ENCODE results near the gene EXOC4.
A peak's percentile ranks its signal among the peaks of the same experiment; 100 is the strongest.

The EXOC4 gene

GRCh38 chr7:133491846-133492652, 239.2 kb downstream of the EXOC4 start:
- DNase-seq (ENCODE audit: low read depth) = no peak

GRCh38 chr7:133497061-133497460, 244.2 kb downstream of the EXOC4 start:
- no peak for DNase-seq (ENCODE audit: low read depth)

GRCh38 chr7:133501771-133502170, 248.9 kb downstream of the EXOC4 start:
- DNase-seq (ENCODE audit: low read depth) = no peak

GRCh38 chr7:133502498-133502897, 249.6 kb downstream of the EXOC4 start:
- DNase-seq (ENCODE audit: low read depth) = no peak

GRCh38 chr7:133502972-133503371, 250.1 kb downstream of the EXOC4 start:
- DNase-seq (ENCODE audit: low read depth) = no peak

- no peak for DNase-seq (ENCODE audit: low read depth)
Observed at GRCh38 chr7:133504825-133505224, 251.9 kb downstream of the EXOC4 start.

GRCh38 chr7:133509822-133510221, 256.9 kb downstream of the EXOC4 start:
- no peak for DNase-seq (ENCODE audit: low read depth)

GRCh38 chr7:133510326-133511055, 257.6 kb downstream of the EXOC4 start:
- DNase-seq (ENCODE audit: low read depth) = no peak

GRCh38 chr7:133511252-133511651, 258.4 kb downstream of the EXOC4 start:
- DNase-seq (ENCODE audit: low read depth) = no peak

- no peak for DNase-seq (ENCODE audit: low read depth)
Observed at GRCh38 chr7:133511708-133512107, 258.8 kb downstream of the EXOC4 start.

- peak; percentile 89 for DNase-seq (ENCODE audit: low read depth)
Observed at GRCh38 chr7:133512560-133512959, 259.7 kb downstream of the EXOC4 start.

GRCh38 chr7:133513608-133514007, 260.7 kb downstream of the EXOC4 start:
- DNase-seq (ENCODE audit: low read depth) = peak; percentile 69

- no peak for DNase-seq (ENCODE audit: low read depth)
Observed at GRCh38 chr7:133514551-133514950, 261.7 kb downstream of the EXOC4 start.

GRCh38 chr7:133517766-133518165, 264.9 kb downstream of the EXOC4 start:
- DNase-seq (ENCODE audit: low read depth) = no peak

GRCh38 chr7:133518718-133519117, 265.8 kb downstream of the EXOC4 start:
- no peak for DNase-seq (ENCODE audit: low read depth)

GRCh38 chr7:133520248-133520647, 267.4 kb downstream of the EXOC4 start:
- DNase-seq (ENCODE audit: low read depth) = no peak

- DNase-seq (ENCODE audit: low read depth) = no peak
Observed at GRCh38 chr7:133522501-133522900, 269.6 kb downstream of the EXOC4 start.

- no peak for DNase-seq (ENCODE audit: low read depth)
Observed at GRCh38 chr7:133528796-133529195, 275.9 kb downstream of the EXOC4 start.

GRCh38 chr7:133529861-133530260, 277.0 kb downstream of the EXOC4 start:
- DNase-seq (ENCODE audit: low read depth) = no peak

GRCh38 chr7:133530682-133531081, 277.8 kb downstream of the EXOC4 start:
- DNase-seq (ENCODE audit: low read depth) = peak; percentile 89

- no peak for DNase-seq (ENCODE audit: low read depth)
Observed at GRCh38 chr7:133534816-133535215, 281.9 kb downstream of the EXOC4 start.

- DNase-seq (ENCODE audit: low read depth) = no peak
Observed at GRCh38 chr7:133535308-133535707, 282.4 kb downstream of the EXOC4 start.

- DNase-seq (ENCODE audit: low read depth) = no peak
Observed at GRCh38 chr7:133536450-133536849, 283.6 kb downstream of the EXOC4 start.

Data from fibroblast of the conjunctiva (primary cell).